HepG2 (cell line): ENCODE results near the gene RAB6A. TPM values are rescaled to one million over a fixed set of nuclear protein-coding genes. Genes with fewer than 3 reads are reported as not detected.

ENCODE experiments used
- BRCA1 ChIP-seq: sonication (generic); formaldehyde crosslinking; IDR thresholded peaks from 2 replicates; pipeline ENCODE4 v1.4.0; 2020; ENCODE audit warnings: missing genetic modification reagents
- BRF2 ChIP-seq: sonication (generic); formaldehyde crosslinking; IDR thresholded peaks from 2 replicates; pipeline ENCODE4 v1.8.1; 2022; ENCODE audit warnings: mild to moderate bottlenecking, missing genetic modification reagents
- CREB1 ChIP-seq, 2 experiments: fragments of 450-650 bp in 1 of 2; IDR thresholded peaks; 2 replicates each; pipeline ENCODE4 v1.6.1; 2016 to 2017; ENCODE audit warnings: control low read depth in 1 of 2, mild to moderate bottlenecking in 1 of 2, missing compliant biosample characterization in 1 of 2, missing genetic modification characterization in 1 of 2
- FOXK1 ChIP-seq: sonication (generic); formaldehyde crosslinking; IDR thresholded peaks from 2 replicates; pipeline ENCODE4 v1.4.0; 2020; ENCODE audit warnings: low read depth, missing genetic modification reagents, borderline replicate concordance
- HNF4A ChIP-seq: sonication (generic); formaldehyde crosslinking; IDR thresholded peaks from 2 replicates; pipeline ENCODE4 v1.4.0; 2020; ENCODE audit warnings: missing genetic modification reagents
- MLXIP ChIP-seq: sonication (generic); formaldehyde crosslinking; IDR thresholded peaks from 2 replicates; pipeline ENCODE4 v1.9.0; 2021; ENCODE audit warnings: missing genetic modification reagents, borderline replicate concordance
- TERF1 ChIP-seq: sonication (generic); formaldehyde crosslinking; IDR thresholded peaks from 2 replicates; pipeline ENCODE4 v1.8.0; 2022; ENCODE audit warnings: mild to moderate bottlenecking, missing genetic modification reagents, moderate library complexity
- ZBTB44 ChIP-seq: sonication (generic); formaldehyde crosslinking; IDR thresholded peaks from 2 replicates; pipeline ENCODE4 v1.4.0; 2020; ENCODE audit warnings: missing genetic modification reagents
- ZKSCAN1 ChIP-seq: fragments of 150-350 bp; IDR thresholded peaks from 2 replicates; pipeline ENCODE4 v1.6.1; 2014; ENCODE audit warnings: low read length
- ZNF670 ChIP-seq: sonication (generic); formaldehyde crosslinking; IDR thresholded peaks from 2 replicates; pipeline ENCODE4 v1.8.0; 2022; ENCODE audit warnings: mild to moderate bottlenecking, missing genetic modification reagents, borderline replicate concordance
- ZNF674 ChIP-seq: sonication (generic); formaldehyde crosslinking; IDR thresholded peaks from 2 replicates; pipeline ENCODE4 v1.5.0; 2020; ENCODE audit warnings: low read depth, mild to moderate bottlenecking, missing genetic modification reagents
- ZNF704 ChIP-seq: sonication (generic); formaldehyde crosslinking; IDR thresholded peaks from 2 replicates; pipeline ENCODE4 v1.8.1; 2023; ENCODE audit warnings: mild to moderate bottlenecking, inconsistent platforms, moderate library complexity, missing genetic modification reagents, borderline replicate concordance
- ZNF790 ChIP-seq: sonication (generic); formaldehyde crosslinking; IDR thresholded peaks from 2 replicates; pipeline ENCODE4 v1.8.0; 2022; ENCODE audit warnings: missing genetic modification reagents, mild to moderate bottlenecking, borderline replicate concordance
- ZNF800 ChIP-seq: sonication (generic); formaldehyde crosslinking; IDR thresholded peaks from 2 replicates; pipeline ENCODE4 v1.4.0; 2020; ENCODE audit warnings: missing genetic modification reagents
- ZSCAN20 ChIP-seq: sonication (generic); formaldehyde crosslinking; IDR thresholded peaks from 2 replicates; pipeline ENCODE4 v1.4.0; 2020; ENCODE audit warnings: missing genetic modification reagents, mild to moderate bottlenecking, borderline replicate concordance
- ZZZ3 ChIP-seq: sonication (generic); formaldehyde crosslinking; IDR thresholded peaks from 2 replicates; pipeline ENCODE4 v1.4.0; 2020; ENCODE audit warnings: missing genetic modification reagents, mild to moderate bottlenecking, borderline replicate concordance
- polyA plus RNA-seq, 8 experiments: library from polyadenylated mRNA; depleted of rRNA in 3 of 8; stranded (reverse) in 7 of 8; unstranded in 1 of 8; fragments of >200 nt; fragmentation: Illumina TruSeq in 4 of 8; extraction: Trizol in 4 of 8; gene quantifications; 2 replicates each; pipeline versions ENCODE4 v1.2.1 to v1.2.3, GENCODE V29; 2011 to 2016; ENCODE audit warnings: low read depth in 4 of 8, missing spikeins in 1 of 8, mixed read lengths in 1 of 8; ENCODE audit not compliant: insufficient read depth in 1 of 8
- total RNA-seq, 5 experiments: library from RNA; depleted of rRNA; stranded (reverse); fragments of >200 nt; fragmentation: Illumina TruSeq; extraction: Trizol; gene quantifications; 2 replicates each; pipeline ENCODE4 v1.2.3, GENCODE V29; 2016; ENCODE audit warnings: low read depth in 1 of 5

Gene RAB6A
- total and polyA plus RNA-seq, 2 of the 13 experiments (the other 11 are each of a cell fraction or from before 2014, with no cell fraction given) = 74.3 to 121 TPM

GRCh38 chr11:73787643-73788558, 27.0 kb upstream of the RAB6A start, which contains the start of gene MRPL48 (continued):
- TF ChIP-seq ZNF670 (peak; percentile 97), ZNF704 (CRISPR knock-in tag) (no peak), CREB1 (IDR thresholded peaks at IDR 0.05) (0 out of 2 replicates have a peak, but pooled peaks have one; percentile 3), CREB1 (CRISPR knock-in tag; IDR thresholded peaks at IDR 0.05) (0 out of 2 replicates have a peak, but pooled peaks have one; percentile 43), ZBTB44 (no peak), ZNF674 (peak; percentile 81; the same call in 1 of the 2 replicates), HNF4A (CRISPR knock-in tag) (no peak), BRF2 (CRISPR knock-in tag) (peak; percentile 36; the same call in 1 of the 2 replicates), ZKSCAN1 (no peak), TERF1 (CRISPR knock-in tag) (no peak), ZNF790 (CRISPR knock-in tag) (peak; percentile 77; the same call in 1 of the 2 replicates), MLXIP (CRISPR knock-in tag) (no peak), ZNF800 (CRISPR knock-in tag) (no peak), ZSCAN20 (CRISPR knock-in tag) (no peak), ZZZ3 (CRISPR knock-in tag) (peak; percentile 88; the same call in 1 of the 2 replicates), BRCA1 (CRISPR knock-in tag) (0 out of 2 replicates have a peak, but pooled peaks have one; percentile 28), FOXK1 (CRISPR knock-in tag) (peak; percentile 49; the same call in 1 of the 2 replicates)
